NAMALWA (cell line): ENCODE data around the gene LMF1.
A peak's percentile ranks its signal among the peaks of the same experiment; 100 is the strongest.

Experiments used
- DNase-seq: peaks from one replicate; pipeline ENCODE4 v3.0.0-alpha.2; 2015; ENCODE audit warnings: low spot score

The LMF1 gene

DNA sequence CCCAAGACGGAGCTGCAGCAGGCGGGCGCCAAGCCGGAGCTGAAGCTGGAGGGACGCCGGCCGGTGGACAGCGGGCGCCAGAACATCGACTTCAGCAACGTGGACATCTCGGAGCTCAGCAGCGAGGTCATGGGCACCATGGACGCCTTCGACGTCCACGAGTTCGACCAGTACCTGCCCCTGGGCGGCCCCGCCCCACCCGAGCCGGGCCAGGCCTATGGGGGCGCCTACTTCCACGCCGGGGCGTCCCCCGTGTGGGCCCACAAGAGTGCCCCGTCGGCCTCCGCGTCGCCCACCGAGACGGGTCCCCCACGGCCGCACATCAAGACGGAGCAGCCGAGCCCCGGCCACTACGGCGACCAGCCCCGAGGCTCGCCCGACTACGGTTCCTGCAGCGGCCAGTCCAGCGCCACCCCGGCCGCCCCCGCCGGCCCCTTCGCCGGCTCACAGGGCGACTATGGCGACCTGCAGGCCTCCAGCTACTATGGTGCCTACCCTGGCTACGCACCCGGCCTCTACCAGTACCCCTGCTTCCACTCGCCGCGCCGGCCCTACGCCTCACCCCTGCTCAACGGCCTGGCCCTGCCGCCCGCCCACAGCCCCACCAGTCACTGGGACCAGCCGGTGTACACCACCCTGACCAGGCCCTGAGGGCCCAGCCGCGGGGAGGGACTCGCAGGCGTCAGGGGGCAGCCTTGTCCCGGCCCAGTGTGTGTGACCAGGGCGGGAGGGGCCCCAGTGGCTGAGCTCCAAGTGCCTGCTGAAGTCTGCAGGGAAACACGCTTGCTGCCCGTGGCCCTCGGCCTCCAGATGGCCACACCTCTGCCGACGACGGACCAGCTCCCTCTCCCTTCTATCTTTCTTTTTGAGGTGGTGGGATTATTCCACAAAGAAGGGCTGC lies 14.2 kb upstream of the LMF1 start:
- no peak for DNase-seq

DNA sequence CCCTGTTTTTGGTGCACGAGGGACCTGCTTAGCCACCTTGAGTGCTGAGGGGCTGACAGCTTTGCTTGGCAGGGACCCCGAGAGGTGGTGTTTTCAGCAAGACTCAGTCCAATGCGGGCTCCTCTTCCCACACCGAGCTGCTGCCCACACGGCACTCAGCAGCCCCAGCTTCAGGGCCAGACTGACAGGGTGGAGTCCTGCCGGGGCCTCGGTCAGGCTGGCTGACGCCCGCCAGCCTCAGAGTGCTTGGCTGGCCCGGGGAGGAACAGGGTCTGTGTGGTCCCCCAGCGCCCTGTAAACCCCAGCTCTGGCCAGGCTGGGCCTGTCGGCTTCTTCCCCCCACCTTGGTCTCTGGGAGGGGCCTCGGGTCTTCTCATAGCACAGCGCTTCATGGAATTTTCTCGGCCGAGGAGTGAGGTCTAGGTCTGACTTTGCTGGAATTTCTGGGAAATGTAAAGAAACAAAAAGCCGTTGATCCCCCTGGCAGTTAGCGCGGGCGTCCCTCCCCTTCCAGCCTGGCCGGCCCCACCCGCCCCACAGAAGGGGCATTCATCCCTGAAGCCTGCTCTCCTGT lies 13.4 kb upstream of the LMF1 start:
- no peak for DNase-seq

DNA sequence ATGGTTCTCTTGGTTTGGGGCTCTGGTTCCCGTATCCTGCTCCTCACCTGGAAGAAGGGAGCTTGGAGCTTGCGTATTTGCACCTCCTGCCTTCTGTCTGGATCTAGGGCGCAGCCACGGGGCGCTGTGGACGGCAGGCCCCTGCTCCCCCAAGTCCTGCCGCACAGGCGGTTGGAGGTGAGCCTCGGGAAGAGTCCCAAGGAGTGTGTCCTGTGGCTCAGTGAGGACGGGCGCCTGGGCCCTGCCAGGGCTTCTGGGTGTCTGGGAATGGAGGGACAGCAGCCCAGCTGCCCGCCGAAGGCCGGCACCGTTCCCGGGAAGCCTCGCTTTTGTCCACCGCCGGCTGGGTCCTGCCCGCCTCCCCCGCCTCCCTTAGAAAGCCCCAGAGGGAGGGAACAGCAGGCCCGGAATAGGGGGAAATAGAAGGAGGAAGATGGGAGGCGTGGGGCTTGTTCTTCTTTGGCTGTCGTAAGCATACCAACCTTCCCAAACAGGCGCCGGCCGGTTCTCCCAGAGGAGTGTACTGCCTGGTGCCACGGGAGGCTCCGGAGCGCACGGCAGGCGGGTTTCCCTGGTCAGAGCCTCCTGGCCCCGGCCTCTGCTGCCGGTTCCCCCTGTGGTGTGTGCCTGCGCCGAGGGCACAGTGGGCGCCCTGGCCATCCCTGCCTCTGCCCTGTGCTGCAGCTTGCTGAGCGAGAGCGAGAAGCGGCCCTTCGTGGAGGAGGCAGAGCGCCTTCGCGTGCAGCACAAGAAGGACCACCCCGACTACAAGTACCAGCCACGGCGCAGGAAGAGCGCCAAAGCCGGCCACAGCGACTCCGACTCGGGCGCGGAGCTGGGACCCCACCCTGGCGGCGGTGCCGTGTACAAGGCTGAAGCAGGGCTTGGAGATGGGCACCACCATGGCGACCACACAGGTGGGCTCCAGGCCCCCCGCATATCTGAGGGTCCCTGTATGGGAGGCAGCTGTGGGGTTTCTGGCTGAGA lies 12.6 kb upstream of the LMF1 start:
- DNase-seq = no peak

DNA sequence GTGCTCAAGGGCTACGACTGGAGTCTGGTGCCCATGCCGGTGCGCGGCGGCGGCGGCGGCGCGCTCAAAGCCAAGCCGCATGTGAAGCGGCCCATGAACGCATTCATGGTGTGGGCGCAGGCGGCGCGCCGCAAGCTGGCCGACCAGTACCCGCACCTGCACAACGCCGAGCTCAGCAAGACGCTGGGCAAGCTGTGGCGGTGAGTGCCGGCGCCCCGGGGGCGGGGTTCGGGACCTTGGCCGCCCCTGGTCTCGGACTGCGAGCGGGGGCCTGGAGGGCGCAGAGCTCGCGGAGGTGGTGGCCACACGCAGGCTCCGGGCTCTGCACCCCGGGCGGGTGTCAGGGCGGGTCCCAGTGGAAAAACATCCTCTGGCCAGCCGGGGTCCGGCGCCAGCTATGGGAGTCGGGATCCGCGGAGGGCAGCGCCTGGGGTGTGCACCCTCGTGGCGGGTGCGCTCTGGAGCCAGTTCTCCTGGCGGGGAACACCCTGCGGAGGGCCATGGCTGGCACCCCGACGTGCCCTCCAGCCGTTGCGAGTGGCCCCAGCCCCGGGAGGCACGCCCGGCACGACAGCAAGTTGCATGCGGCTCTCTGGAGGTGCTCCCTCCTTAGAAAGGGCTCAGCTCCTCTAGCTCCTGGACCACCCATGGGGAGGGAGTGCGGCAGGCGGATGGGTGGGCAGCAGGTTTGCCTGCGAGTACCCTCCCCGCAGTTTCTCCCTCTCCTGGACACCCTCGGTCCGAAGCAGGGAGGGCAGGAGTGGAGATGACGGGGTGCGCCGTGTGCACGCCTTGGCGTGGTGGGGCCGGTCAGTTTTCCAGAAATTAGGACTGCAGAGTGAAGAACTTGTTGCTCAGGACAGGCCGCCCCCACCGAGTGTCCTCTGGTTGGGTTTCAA lies 11.6 kb upstream of the LMF1 start:
- DNase-seq = no peak

DNA sequence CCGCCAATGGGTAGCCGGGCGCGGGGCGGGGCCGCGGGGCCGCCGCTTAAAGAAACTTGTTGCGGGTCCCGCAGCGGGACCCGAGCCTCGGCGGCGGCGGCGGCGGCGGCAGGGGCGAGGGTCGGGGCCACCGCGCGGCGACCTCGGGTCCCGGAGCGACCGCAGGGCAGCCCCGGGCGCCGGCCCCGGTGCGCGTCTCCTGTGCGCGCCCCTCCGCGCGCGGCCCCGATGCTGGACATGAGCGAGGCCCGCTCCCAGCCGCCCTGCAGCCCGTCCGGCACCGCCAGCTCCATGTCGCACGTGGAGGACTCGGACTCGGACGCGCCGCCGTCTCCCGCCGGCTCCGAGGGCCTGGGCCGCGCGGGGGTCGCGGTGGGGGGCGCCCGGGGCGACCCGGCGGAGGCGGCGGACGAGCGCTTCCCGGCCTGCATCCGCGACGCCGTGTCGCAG lies 10.9 kb upstream of the LMF1 start, which contains the start of gene SOX8:
TSS of gene SOX8 (plus strand) at position 76 of the 450 bp plus-strand sequence. CDS start at position 229, 153 bp downstream.
- no peak for DNase-seq

DNA sequence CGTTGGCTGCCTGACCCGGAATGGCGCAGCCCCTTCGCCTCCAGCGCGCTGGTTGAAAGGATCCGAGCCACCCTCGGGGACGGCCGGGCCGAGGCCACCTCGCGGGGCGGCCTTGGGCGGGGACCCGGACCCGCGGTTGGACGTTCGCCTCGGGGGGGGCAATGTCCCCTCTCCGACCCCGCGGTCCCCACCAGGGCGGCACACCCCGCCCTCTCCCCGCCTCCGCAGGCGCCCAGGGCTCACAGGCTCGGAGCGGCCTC lies 9.7 kb upstream of the LMF1 start:
- DNase-seq = no peak

DNA sequence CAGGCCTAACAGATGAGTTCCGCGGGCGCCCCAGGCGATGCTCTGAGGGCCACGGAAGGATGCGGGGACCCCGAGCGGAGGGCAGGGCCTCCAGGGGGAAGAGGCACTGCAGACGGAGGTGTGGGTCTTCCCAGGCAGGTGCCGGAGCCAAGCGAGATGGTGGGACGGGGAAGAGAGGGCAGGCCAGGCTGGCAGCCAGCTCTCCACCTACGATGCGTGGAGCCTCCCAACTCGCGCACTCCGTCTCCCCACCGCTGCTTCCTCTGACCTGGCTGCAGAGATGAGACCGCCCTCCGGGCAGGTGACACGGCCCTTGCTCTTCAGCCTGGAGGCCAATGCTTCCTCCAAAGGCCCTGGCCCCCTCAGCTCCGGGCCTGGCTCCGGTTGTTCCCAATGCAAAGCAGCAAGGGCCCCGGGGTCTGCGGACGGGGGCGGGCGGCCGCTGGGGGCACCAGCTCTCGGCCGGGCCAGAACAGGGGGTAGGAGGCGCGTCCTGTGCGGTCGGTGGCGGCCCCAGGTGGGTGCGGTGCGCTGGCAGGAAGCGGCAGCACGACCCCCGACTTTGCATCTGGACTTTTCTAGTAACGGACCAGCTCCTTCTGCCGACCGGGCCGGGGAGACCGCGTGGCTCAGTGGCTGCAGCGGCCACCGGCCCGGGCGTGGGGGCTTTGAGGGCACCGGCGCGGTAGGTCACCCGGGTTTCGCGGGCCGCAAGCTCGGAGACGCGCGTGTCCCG lies 9.2 kb upstream of the LMF1 start:
- DNase-seq = no peak

DNA sequence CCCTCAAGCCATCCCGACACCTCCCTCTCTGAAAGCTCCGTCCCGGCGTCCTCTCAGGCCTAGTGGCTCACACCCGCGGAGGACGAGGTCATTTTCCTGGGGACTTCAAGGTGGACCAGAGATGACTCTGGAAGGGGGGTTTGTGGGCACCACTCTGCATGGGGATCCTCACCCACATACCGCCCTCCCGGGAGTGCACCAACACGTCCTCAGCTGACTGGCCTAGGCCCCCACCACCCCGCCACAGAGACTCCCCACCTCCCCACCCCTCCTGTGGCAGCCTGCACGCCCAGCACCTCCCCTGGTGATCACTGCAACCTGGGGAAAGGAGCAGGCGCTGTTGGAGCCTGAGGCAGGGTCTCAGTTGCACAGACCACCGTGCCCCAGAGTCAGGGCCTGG lies 8.4 kb upstream of the LMF1 start:
- DNase-seq = no peak

DNA sequence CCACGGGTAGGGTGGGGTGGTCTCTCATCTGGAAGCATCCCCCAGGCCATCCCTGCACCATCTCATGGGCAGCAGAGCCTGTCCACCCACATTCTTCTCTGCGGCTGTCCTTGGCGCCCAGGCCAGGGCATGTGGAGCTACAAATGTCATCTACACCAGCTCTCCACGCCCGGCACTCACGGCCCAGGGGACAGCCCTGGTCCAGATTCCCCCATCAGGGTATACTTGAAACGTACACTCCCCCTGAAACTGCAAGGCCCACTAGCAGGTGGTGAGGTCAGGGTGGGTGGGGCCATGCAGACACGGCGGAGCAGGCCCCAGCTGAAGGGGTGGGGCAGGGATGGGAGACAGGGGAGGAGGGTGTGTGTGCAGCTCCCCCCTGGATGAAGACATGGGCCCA lies 7.6 kb upstream of the LMF1 start:
- peak; percentile 36 for DNase-seq

DNA sequence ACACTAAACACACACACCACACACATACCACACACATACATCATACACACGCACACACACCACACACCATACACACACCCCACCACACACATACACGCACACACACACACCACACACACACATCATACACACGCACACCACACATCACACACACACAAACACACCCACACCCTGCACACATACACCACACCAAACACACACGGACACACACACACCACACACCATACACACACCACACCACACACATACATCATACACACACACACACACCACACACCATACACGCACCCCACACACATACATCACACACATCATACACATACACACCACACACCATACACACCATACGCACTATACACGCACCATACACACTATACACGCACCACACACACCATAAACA lies 7.1 kb upstream of the LMF1 start:
- DNase-seq = no peak

DNA sequence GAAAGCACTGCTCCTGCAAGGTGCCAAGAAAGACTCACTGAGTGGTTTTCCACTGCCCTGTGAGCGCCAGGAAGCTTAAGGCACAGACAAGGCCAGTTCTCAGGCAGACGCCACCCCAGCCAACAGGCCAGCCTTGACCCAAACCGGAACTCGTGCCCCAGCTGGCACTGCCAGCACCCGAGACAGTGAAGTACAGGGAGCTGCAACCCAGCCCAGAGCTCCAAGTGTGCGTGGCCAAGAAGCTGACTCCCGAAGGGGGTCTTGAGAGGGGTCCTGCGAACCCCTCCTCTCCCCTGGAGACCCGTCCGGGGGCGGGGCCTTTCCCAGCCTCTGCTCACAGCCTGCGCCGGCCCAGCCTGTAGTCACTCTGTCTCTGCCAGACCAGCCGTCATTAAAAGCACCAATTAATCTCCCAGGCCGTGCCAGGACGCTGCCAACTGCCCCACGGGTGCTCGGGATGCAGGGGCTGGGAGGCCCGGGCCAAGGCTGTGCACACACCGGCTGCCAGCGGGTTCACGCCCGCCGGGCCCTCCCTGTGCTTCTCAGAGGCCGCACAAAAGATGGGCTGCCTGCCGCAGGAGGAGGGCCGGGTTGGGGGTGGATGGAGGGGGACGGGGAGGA lies 6.4 kb upstream of the LMF1 start:
- no peak for DNase-seq

DNA sequence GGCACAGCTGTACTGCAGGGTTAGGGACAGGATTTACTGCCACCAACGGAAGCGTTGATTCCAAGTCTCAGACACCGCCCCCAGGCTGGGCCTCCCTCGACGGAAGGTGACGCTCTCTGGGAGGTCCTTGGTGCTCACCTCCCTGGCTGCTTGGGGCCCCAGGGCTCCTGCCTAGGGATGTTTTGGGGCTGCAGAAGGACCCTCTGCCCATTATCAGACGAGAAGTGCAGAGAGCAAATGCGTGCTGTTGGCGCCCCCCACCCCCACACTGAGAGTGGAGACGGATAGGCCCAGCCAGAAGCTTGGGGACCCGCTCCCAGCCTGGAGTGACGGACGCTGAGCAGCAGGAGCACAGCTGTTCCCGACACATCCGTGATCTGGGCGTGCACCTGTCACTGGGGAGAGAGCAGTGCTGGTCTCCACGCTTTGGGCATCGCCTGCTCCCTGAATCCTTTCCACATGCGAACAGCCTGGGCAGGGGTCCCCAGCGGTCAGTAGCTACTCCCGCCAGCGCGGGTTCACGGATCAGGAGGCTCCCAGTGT lies 5.7 kb upstream of the LMF1 start:
- no peak for DNase-seq

DNA sequence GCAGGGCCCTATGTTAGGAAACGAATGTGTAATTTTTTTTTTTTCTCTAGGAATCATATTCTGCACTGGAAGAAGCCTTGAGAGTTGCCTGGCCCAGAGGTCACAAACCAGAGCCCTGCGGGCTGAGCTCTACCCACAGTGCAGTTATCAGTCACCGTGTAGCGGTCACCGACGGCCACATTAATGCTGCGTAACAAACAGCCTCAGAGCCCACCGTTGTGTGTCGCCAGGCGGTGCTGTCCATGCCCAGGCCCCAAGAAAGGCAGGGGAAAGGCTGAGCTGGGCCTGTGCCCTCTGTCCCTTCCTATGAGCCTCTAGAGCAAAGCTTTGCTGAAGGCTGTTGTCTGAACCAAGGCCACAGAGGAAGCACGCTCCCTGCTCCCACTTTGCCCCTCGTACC lies 4.5 kb upstream of the LMF1 start:
- DNase-seq = no peak

DNA sequence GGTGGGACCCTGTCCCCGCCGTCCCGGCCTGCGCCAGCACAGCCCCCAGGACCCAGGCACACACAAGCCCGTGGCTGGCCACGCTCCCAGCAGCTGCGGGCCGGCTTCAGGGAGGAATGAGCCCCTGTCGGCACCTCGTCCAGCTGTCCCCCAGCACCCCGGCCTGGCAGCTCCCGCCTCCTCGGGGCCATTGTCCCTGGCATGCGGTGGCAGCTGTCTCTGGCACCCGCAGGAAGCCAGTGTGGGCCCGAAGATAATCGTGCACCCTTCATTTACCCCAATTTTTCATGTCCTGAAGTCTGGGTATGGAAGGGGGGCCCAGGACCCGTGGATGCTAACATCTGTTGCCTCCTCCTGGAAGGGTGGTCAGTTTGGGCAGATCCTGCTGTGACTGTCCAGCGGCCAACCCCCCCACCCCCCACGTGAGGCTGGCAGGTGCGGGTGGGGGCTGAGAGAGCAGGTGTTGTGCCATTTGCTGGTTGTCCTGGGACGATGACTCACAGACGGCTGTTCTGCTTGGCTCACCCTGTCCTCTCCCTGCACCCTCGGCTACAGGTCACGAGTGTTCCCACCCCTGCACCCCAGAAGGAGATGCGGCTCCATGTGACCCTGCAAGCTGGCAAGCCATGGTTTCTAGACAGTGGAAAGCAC lies 4.0 kb upstream of the LMF1 start:
- peak; percentile 27 for DNase-seq

DNA sequence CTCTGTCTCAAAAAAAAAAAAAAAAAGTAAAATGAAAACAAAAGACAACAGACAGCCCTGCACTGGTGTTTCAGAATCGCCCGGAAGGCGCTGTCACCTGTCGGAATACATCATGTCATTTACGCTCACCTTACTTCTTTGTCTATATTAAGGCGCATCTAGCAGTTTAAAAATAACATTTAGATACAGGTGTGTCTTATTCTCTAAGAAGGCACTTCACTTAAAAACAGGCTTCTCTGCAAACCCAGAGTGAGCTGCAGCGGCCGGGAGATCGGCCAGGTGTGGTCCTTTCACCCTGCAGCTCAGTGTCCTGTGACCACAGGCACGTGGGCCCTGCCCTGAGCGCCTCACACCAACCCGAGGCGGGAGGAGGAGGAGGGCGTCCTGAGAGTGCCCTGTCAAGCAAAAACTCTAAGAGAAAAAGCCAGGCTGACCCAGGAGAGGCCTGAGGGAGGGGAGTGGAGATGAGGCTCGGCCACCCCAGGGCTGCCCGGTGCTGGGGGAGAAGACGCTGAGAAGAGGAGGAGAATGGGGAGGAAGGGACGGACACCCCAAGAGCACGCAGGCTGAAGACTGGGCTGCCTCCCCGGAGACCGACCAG lies 3.3 kb upstream of the LMF1 start:
- DNase-seq = no peak

DNA sequence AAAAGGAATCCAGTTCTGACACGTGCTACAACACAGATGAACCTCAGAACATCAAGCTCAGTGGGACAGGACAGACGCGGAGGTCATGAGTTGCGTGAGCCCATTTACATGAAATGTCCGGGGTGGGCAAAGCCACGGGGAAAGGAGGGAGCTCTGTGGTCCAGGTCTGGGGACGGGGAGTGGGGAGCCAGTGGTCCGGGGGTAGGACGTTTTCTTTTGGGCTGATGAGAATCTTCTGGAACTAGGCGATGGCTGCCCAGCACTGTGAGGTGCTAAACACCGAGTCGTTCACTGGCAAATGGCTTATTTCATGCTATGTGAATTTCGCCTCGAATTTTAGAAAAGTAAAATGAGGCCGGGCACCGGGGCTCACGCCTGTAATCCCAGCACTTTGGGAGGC lies 2.6 kb upstream of the LMF1 start:
- no peak for DNase-seq

DNA sequence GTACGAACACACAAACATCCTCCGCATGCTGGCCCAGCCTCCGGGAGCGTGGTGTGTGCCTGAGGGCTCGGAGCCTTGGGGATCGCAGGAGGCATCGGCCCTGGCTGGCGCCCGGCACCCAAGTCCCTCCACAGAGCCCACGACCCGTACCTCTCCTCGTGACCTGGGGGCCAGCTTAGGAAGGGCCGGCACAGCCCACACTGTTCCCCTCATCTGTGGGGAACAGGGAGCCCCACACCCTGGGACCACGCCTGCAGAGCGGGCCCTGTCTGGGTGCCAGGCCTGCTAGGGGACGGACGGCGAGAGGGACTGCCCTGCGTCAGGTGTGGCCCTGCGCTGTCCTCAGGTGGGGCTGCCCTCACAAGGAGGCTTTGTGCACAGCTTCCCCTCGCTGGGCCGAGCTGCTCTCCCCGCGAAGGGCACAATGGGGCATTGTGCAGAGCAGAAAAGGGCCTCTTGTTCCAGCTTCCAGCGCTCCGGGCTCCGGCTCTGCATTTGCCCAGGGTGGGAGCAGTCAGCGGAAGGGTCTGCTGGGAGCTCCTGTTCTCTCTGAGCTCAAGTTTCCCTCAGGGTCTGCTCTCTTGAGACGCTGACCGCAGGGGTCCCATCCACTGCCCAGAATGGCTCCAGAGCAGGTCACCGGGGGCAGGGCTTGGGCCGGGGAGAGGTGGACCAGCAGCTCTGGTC lies 1.7 kb upstream of the LMF1 start:
- DNase-seq = no peak

DNA sequence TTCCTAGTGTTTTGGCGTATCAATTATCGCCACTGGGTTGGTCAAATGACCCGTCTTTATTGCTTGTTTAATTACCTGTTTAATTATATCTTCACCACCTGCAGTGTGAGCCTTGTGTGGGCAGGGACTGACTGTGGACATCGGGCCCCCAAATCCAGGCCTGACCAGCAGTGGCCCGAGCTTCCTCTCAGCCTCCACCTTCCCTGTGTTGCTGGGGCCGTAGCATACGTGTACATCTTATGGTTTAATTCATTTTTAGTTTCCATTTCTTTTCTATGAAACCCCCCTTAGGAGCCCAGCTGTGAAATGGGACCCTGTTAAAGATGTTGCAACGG lies 1.2 kb upstream of the LMF1 start:
- no peak for DNase-seq

DNA sequence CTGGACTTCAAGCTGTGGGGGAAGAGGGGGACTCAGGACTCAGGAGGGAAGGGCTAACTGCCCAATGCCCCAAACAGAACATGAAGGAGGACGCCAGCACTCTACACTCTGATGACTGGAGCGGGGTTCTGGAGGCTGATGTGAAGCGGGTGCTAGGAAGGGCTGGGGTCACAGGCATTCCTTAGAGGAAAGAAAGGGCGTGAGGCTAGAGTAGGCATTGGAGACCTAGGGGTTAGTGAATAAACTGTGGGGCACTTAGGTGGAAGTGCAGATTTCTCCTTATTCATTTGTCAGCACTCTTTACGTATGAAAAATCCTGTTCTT lies 760 bp upstream of the LMF1 start:
- no peak for DNase-seq
